K562 (cell line): Measurements from ENCODE around the gene CPNE2.

Source experiments
- ARNT ChIP-seq, 2 experiments: fragments of 450-650 bp; IDR thresholded peaks; 2 replicates each; pipeline ENCODE4 v1.6.1; 2016; ENCODE audit warnings: mild to moderate bottlenecking in 1 of 2
- BRF1 ChIP-seq: IDR thresholded peaks from 3 replicates; pipeline ENCODE4 v1.6.1; 2011; ENCODE audit warnings: borderline replicate concordance, mild to moderate bottlenecking; ENCODE audit not compliant: insufficient read length; ENCODE audit errors: extremely low read depth
- CTCF ChIP-seq, 3 experiments: IDR thresholded peaks in 2 of 3; conservative IDR thresholded peaks in 1 of 3; 2 replicates each; pipeline ENCODE4 v1.5.1; 2011 to 2012; ENCODE audit warnings: low read length in 3 of 3, mild to moderate bottlenecking in 3 of 3, control low read depth in 2 of 3, improper control_type of control experiment in 1 of 3, inconsistent platforms in 1 of 3, low read depth in 1 of 3, mixed read lengths in 1 of 3, moderate library complexity in 1 of 3; ENCODE audit not compliant: insufficient read depth in 2 of 3
- EGR1 ChIP-seq: fragments of 450-650 bp; conservative IDR thresholded peaks from 2 replicates; pipeline ENCODE4 v1.6.1; 2017; ENCODE audit warnings: mild to moderate bottlenecking
- ELK3 ChIP-seq: fragments of 450-650 bp; formaldehyde crosslinking; IDR thresholded peaks from 2 replicates; pipeline ENCODE4 v1.4.0; 2020; ENCODE audit warnings: mild to moderate bottlenecking
- MXI1 ChIP-seq: IDR thresholded peaks from 2 replicates; pipeline ENCODE4 v1.6.1; 2011; ENCODE audit warnings: low read depth, mild to moderate bottlenecking, improper control_type of control experiment, low read length
- ZNF324 ChIP-seq: fragments of 250-450 bp; sonication (Bioruptor Pico); IDR thresholded peaks from 2 replicates; pipeline ENCODE4 v1.4.0; 2020; ENCODE audit warnings: mild to moderate bottlenecking
- TF ChIP-seq, protein P1 (sequence below): fragments of 450-650 bp; formaldehyde crosslinking; IDR thresholded peaks from 2 replicates; pipeline ENCODE4 v1.4.0; 2020; ENCODE audit warnings: mild to moderate bottlenecking, moderate library complexity

DNA sequence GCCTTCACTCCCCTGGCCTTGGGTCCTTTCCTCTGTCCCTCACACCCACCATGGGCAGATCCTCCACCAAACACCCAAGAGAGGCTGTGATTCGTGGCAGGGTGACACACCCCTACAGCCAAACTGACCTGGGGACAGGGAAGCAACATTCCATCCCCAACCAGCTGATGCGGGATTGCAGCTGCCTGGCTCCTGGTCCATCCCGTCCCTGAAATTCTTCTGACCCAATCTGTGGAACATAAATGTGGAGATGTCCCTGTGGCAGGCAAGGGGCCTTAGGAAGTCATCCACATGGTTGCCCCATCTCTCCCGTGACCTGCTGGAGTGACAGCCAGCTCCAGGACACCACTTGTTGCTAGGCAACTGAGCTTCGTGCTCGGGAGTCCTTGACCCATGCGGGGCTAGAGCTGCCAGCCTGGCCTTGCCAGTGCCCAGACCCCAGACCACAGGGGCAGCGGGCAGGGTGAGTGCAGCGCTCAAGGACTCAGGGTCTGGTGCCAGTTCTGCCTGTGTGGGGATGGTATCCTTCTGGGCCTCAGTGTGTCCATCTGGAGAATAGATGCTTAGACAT lies 34.0 kb upstream of the CPNE2 start:
- TF ChIP-seq ZNF324 (CRISPR knock-in tag) = no peak
- no peak for TF ChIP-seq ARNT (IDR thresholded peaks at IDR 0.05)
- TF ChIP-seq MXI1 = no peak
- no peak for TF ChIP-seq EGR1
- TF ChIP-seq, protein P1, sequence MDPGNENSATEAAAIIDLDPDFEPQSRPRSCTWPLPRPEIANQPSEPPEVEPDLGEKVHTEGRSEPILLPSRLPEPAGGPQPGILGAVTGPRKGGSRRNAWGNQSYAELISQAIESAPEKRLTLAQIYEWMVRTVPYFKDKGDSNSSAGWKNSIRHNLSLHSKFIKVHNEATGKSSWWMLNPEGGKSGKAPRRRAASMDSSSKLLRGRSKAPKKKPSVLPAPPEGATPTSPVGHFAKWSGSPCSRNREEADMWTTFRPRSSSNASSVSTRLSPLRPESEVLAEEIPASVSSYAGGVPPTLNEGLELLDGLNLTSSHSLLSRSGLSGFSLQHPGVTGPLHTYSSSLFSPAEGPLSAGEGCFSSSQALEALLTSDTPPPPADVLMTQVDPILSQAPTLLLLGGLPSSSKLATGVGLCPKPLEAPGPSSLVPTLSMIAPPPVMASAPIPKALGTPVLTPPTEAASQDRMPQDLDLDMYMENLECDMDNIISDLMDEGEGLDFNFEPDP = no peak
- TF ChIP-seq CTCF (IDR thresholded peaks at IDR 0.05 in 2 of 3, conservative IDR thresholded peaks at IDR 0.05 in 1 of 3; ENCODE audit: insufficient read depth in 2 of 3, low read depth in 1 of 3, low read length in 3 of 3) = no peak
- no peak for TF ChIP-seq BRF1
- no peak for TF ChIP-seq ELK3
